Measurements from ENCODE around the gene CACNB2.
"Not testable (repeated sequence)": the region's sequence is repeated elsewhere in the genome, so short reads cannot be mapped to it uniquely, and the experiment has no call there.

CACNB2 gene

GRCh38 chr10:18563003-18563726 is 422.9 kb downstream of the CACNB2 start:
- Histone ChIP-seq H3K4me1 (ENCODE audit: control insufficient read depth, insufficient read depth, low read length, unreplicated experiment) (no peaks in the 10 kb centered on the region), H3K36me3 (ENCODE audit: insufficient read depth, low read length) (0 out of 2 replicates have a peak, but pooled peaks cover 4% of the 10 kb centered on the region), H2AFZ (ENCODE audit: low read length, unreplicated experiment) (no peak overlapping the region), H3K27me3 (ENCODE audit: insufficient read depth, low read length) (no peaks in the 10 kb centered on the region), H3K4me3 (ENCODE audit: low read depth, low read length) (no peak overlapping the region), H3K27ac (ENCODE audit: low read depth, low read length) (no peak overlapping the region), H3K79me2 (ENCODE audit: control insufficient read depth, insufficient read depth, low read length, unreplicated experiment) (no peaks in the 10 kb centered on the region)

- no peak overlapping the region for H3K27ac ChIP-seq (ENCODE audit: low read depth, low read length)
- H3K4me3 ChIP-seq (ENCODE audit: low read depth, low read length) = no peak overlapping the region
- no peaks in the 10 kb centered on the region for H3K27me3 ChIP-seq (ENCODE audit: insufficient read depth, low read length)
- H2AFZ ChIP-seq (ENCODE audit: low read length, unreplicated experiment) = no peak overlapping the region
- H3K79me2 ChIP-seq (ENCODE audit: control insufficient read depth, insufficient read depth, low read length, unreplicated experiment) = no peaks in the 10 kb centered on the region
- no peaks in the 10 kb centered on the region for H3K4me1 ChIP-seq (ENCODE audit: control insufficient read depth, insufficient read depth, low read length, unreplicated experiment)
- H3K36me3 ChIP-seq (ENCODE audit: insufficient read depth, low read length) = 0 out of 2 replicates have a peak, but pooled peaks cover 2% of the 10 kb centered on the region
Measured at GRCh38 chr10:18565006-18565405, 424.8 kb downstream of the CACNB2 start.

GRCh38 chr10:18566177-18566576 is 426.0 kb downstream of the CACNB2 start:
- no peaks in the 10 kb centered on the region for H3K36me3 ChIP-seq (ENCODE audit: insufficient read depth, low read length)
- H3K79me2 ChIP-seq (ENCODE audit: control insufficient read depth, insufficient read depth, low read length, unreplicated experiment) = no peaks in the 10 kb centered on the region
- H3K27ac ChIP-seq (ENCODE audit: low read depth, low read length) = no peak overlapping the region
- H3K4me3 ChIP-seq (ENCODE audit: low read depth, low read length) = no peak overlapping the region
- no peaks in the 10 kb centered on the region for H3K4me1 ChIP-seq (ENCODE audit: control insufficient read depth, insufficient read depth, low read length, unreplicated experiment)
- no peaks in the 10 kb centered on the region for H3K27me3 ChIP-seq (ENCODE audit: insufficient read depth, low read length)
- no peak overlapping the region for H2AFZ ChIP-seq (ENCODE audit: low read length, unreplicated experiment)

- H2AFZ ChIP-seq (ENCODE audit: low read length, unreplicated experiment) = no peak overlapping the region
- no peaks in the 10 kb centered on the region for H3K27me3 ChIP-seq (ENCODE audit: insufficient read depth, low read length)
- no peaks in the 10 kb centered on the region for H3K4me1 ChIP-seq (ENCODE audit: control insufficient read depth, insufficient read depth, low read length, unreplicated experiment)
- no peaks in the 10 kb centered on the region for H3K79me2 ChIP-seq (ENCODE audit: control insufficient read depth, insufficient read depth, low read length, unreplicated experiment)
- no peak overlapping the region for H3K27ac ChIP-seq (ENCODE audit: low read depth, low read length)
- H3K4me3 ChIP-seq (ENCODE audit: low read depth, low read length) = no peak overlapping the region
- H3K36me3 ChIP-seq (ENCODE audit: insufficient read depth, low read length) = no peaks in the 10 kb centered on the region
Measured at GRCh38 chr10:18567343-18567856, 427.2 kb downstream of the CACNB2 start.

GRCh38 chr10:18570386-18570785 is 430.2 kb downstream of the CACNB2 start:
- H3K27ac ChIP-seq (ENCODE audit: low read depth, low read length); H2AFZ ChIP-seq (ENCODE audit: low read length, unreplicated experiment); H3K27me3 ChIP-seq (ENCODE audit: insufficient read depth, low read length); H3K36me3 ChIP-seq (ENCODE audit: insufficient read depth, low read length); H3K4me3 ChIP-seq (ENCODE audit: low read depth, low read length); H3K4me1 ChIP-seq (ENCODE audit: control insufficient read depth, insufficient read depth, low read length, unreplicated experiment); H3K79me2 ChIP-seq (ENCODE audit: control insufficient read depth, insufficient read depth, low read length, unreplicated experiment): not testable (repeated sequence)

GRCh38 chr10:18571076-18571475 is 430.9 kb downstream of the CACNB2 start:
- no peaks in the 10 kb centered on the region for H3K79me2 ChIP-seq (ENCODE audit: control insufficient read depth, insufficient read depth, low read length, unreplicated experiment)
- no peak overlapping the region for H2AFZ ChIP-seq (ENCODE audit: low read length, unreplicated experiment)
- H3K27ac ChIP-seq (ENCODE audit: low read depth, low read length) = no peak overlapping the region
- H3K36me3 ChIP-seq (ENCODE audit: insufficient read depth, low read length) = 0 out of 2 replicates have a peak, but pooled peaks cover 3% of the 10 kb centered on the region
- H3K4me1 ChIP-seq (ENCODE audit: control insufficient read depth, insufficient read depth, low read length, unreplicated experiment) = no peaks in the 10 kb centered on the region
- H3K4me3 ChIP-seq (ENCODE audit: low read depth, low read length) = no peak overlapping the region
- no peaks in the 10 kb centered on the region for H3K27me3 ChIP-seq (ENCODE audit: insufficient read depth, low read length)

DNA sequence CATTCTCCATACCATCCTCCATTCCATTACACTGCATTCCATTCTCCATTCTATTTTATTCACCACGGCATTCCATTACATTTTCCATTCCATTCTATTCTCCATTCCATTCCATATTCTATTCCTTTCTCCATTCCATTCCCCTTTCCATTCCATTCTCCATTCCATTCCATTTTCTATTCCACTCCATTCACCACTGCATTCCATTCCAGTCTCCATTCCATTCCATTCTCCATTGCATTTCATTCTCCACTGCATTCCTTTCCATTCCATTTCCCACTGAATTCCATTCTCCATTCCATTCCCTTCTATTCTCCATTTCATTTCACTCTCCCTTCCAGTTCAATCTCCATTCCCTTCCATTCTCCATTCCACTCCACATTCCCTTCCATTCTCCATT is 431.6 kb downstream of the CACNB2 start:
- Histone ChIP-seq H2AFZ (ENCODE audit: low read length, unreplicated experiment) (no peak overlapping the region), H3K36me3 (ENCODE audit: insufficient read depth, low read length) (0 out of 2 replicates have a peak, but pooled peaks cover 3% of the 10 kb centered on the region), H3K27me3 (ENCODE audit: insufficient read depth, low read length) (no peaks in the 10 kb centered on the region), H3K79me2 (ENCODE audit: control insufficient read depth, insufficient read depth, low read length, unreplicated experiment) (no peaks in the 10 kb centered on the region), H3K4me3 (ENCODE audit: low read depth, low read length) (no peak overlapping the region), H3K4me1 (ENCODE audit: control insufficient read depth, insufficient read depth, low read length, unreplicated experiment) (no peaks in the 10 kb centered on the region), H3K27ac (ENCODE audit: low read depth, low read length) (no peak overlapping the region)

GRCh38 chr10:18572959-18573561 is 432.8 kb downstream of the CACNB2 start:
- Histone ChIP-seq H3K36me3 (ENCODE audit: insufficient read depth, low read length) (0 out of 2 replicates have a peak, but pooled peaks cover 3% of the 10 kb centered on the region), H3K27me3 (ENCODE audit: insufficient read depth, low read length) (no peaks in the 10 kb centered on the region), H2AFZ (ENCODE audit: low read length, unreplicated experiment) (no peak overlapping the region), H3K4me1 (ENCODE audit: control insufficient read depth, insufficient read depth, low read length, unreplicated experiment) (no peaks in the 10 kb centered on the region), H3K4me3 (ENCODE audit: low read depth, low read length) (no peak overlapping the region), H3K27ac (ENCODE audit: low read depth, low read length) (no peak overlapping the region), H3K79me2 (ENCODE audit: control insufficient read depth, insufficient read depth, low read length, unreplicated experiment) (no peaks in the 10 kb centered on the region)

- Histone ChIP-seq H3K27me3 (ENCODE audit: insufficient read depth, low read length) (no peaks in the 10 kb centered on the region), H3K4me3 (ENCODE audit: low read depth, low read length) (no peak overlapping the region), H3K36me3 (ENCODE audit: insufficient read depth, low read length) (peaks cover 17% of the 10 kb centered on the region; the same call in 1 of the 2 replicates), H3K27ac (ENCODE audit: low read depth, low read length) (no peak overlapping the region), H3K4me1 (ENCODE audit: control insufficient read depth, insufficient read depth, low read length, unreplicated experiment) (no peaks in the 10 kb centered on the region), H2AFZ (ENCODE audit: low read length, unreplicated experiment) (no peak overlapping the region), H3K79me2 (ENCODE audit: control insufficient read depth, insufficient read depth, low read length, unreplicated experiment) (no peaks in the 10 kb centered on the region)
Measured at GRCh38 chr10:18576586-18576985, 436.4 kb downstream of the CACNB2 start.

DNA sequence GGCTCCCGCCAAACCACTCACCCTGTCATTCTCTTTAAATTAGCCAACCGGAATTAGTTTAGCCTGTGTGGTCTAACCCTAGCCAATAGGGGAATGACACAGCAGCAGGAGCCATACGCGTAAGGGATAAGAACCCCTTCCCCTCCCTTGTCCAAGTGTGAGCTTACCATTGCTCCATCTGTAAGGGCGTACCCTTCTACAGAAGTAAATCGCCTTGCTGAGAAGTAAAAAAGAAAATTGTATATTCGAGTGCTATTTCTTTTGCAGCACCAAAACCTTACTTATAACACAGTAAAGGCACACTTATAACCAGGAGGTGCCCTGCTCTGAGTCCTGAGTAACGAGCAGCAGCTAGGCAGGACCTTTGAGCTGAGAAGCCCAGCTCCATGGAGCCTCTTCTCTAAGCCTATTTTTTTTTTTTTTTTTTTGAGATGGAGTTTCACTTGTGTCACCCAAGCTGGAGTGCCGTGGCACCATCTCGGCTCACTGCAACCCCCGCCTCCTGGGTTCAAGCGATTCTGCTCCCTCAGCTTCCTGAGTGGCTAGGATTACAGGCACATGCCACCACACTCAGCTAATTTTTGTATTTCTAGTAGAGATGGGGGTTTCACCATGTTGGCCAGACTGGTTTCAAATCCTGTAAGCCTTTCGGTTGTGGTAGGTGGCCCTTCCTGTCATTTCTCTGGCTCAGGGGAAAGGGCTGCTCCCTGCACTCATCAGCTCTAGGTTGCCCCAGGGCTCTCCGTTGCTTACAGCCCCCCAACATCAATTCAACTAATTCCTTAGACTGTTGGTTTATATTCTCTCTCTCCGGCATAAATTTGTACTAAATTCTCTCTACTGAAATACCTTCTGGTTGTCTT is 437.8 kb downstream of the CACNB2 start:
- Histone ChIP-seq H3K27me3 (ENCODE audit: insufficient read depth, low read length) (no peaks in the 10 kb centered on the region), H3K27ac (ENCODE audit: low read depth, low read length) (no peak overlapping the region), H2AFZ (ENCODE audit: low read length, unreplicated experiment) (no peak overlapping the region), H3K79me2 (ENCODE audit: control insufficient read depth, insufficient read depth, low read length, unreplicated experiment) (no peaks in the 10 kb centered on the region), H3K36me3 (ENCODE audit: insufficient read depth, low read length) (peaks cover 17% of the 10 kb centered on the region; the same call in 1 of the 2 replicates), H3K4me1 (ENCODE audit: control insufficient read depth, insufficient read depth, low read length, unreplicated experiment) (no peaks in the 10 kb centered on the region), H3K4me3 (ENCODE audit: low read depth, low read length) (no peak overlapping the region)
